HepG2 (cell line): ENCODE measurements around the gene ORMDL3. TPM values are rescaled to one million over a fixed set of nuclear protein-coding genes. Genes with fewer than 3 reads are reported as not detected.
A peak's percentile ranks its signal among the peaks of the same experiment; 100 is the strongest.

Source experiments
- ATAC-seq: fragments of 200-7000 bp; cut with Tn5 transposase; 3 replicates; pipeline ENCODE4 v1.9.1; 2020; ENCODE audit warnings: mild to moderate bottlenecking, moderate library complexity
- BruUV-seq: library from RNA; stranded (reverse); fragments of 400-500 nt; replicated peaks from 2 replicates; lab custom pipeline; 2021; lab: Mats Ljungman, UMichigan
- CTCF ChIA-PET: fragments of 300-600 bp; formaldehyde crosslinking; extraction: SDS; loops from one replicate; lab custom pipeline; 2021; ENCODE audit warnings: low total read pairs, inconsistent platforms, low intra/inter-chr PET ratio; lab: Yijun Ruan, JAX
- POLR2A ChIA-PET: fragments of 350-600 bp; sonication (Branson Sonifier 250); formaldehyde crosslinking; loops from one replicate; lab custom pipeline; 2020; ENCODE audit warnings: antibody characterized with exemption, inconsistent platforms; lab: Yijun Ruan, JAX
- DNase-seq: peaks from one replicate; pipeline ENCODE4 v3.0.0-alpha.2; 2015; ENCODE audit warnings: low spot score
- FAIRE-seq: peaks from 3 replicates; lab custom pipeline; 2011; peaks lifted over from hg19 to GRCh38; lab: Jason Lieb, UNC
- H2AFZ ChIP-seq: one replicate; pipeline ENCODE4 v1.6.1; 2011; ENCODE audit warnings: low read length, inconsistent platforms
- H3K27ac ChIP-seq: fragments of 300-600 bp; 3 replicates; pipeline ENCODE4 v1.8.0; 2011; ENCODE audit warnings: mixed run types, mild to moderate bottlenecking, mixed read lengths, low read length, inconsistent platforms; ENCODE audit not compliant: insufficient read depth; ENCODE audit errors: extremely low read length
- H3K27me3 ChIP-seq, 2 experiments: fragments of 200-600 bp in 1 of 2; 2 replicates in 1 of 2; 3 replicates in 1 of 2; pipeline versions ENCODE4 v1.6.0 to v1.8.0; 2011; ENCODE audit warnings: low read length in 2 of 2, mild to moderate bottlenecking in 2 of 2, moderate library complexity in 2 of 2, inconsistent platforms in 1 of 2; ENCODE audit not compliant: insufficient read depth in 2 of 2, control insufficient read depth in 1 of 2
- H3K36me3 ChIP-seq, 2 experiments: fragments of 200-600 bp in 1 of 2; replicated peaks in 1 of 2; 2 replicates in 1 of 2; 3 replicates in 1 of 2; pipeline versions ENCODE4 v1.5.1 to v1.8.0; 2011; ENCODE audit warnings: low read length in 2 of 2, inconsistent platforms in 1 of 2; ENCODE audit not compliant: insufficient read depth in 2 of 2, control insufficient read depth in 1 of 2
- H3K4me1 ChIP-seq: 2 replicates; pipeline ENCODE4 v1.5.1; 2012; ENCODE audit warnings: low read length, inconsistent platforms; ENCODE audit not compliant: insufficient read depth
- H3K4me2 ChIP-seq: 2 replicates; pipeline ENCODE4 v1.6.0; 2011; ENCODE audit warnings: low read depth, low read length, inconsistent platforms
- H3K4me3 ChIP-seq, 3 experiments: fragments of 200-600 bp in 1 of 3; sonication (generic), shearing (Covaris generic) in 1 of 3; replicated peaks in 1 of 3; 2 replicates each; pipeline ENCODE4 v1.5.1; 2011 to 2016; ENCODE audit warnings: low read length in 3 of 3, inconsistent platforms in 2 of 3, low read depth in 2 of 3, mild to moderate bottlenecking in 2 of 3, control low read depth in 1 of 3, mixed read lengths in 1 of 3; ENCODE audit not compliant: insufficient read depth in 1 of 3
- H3K79me2 ChIP-seq: one replicate; pipeline ENCODE4 v1.6.1; 2011; ENCODE audit warnings: low read length, inconsistent platforms; ENCODE audit not compliant: insufficient read depth
- H3K9ac ChIP-seq: 2 replicates; pipeline ENCODE4 v1.6.0; 2011; ENCODE audit warnings: mild to moderate bottlenecking, low read depth, low read length, inconsistent platforms; ENCODE audit not compliant: insufficient read depth
- H3K9me3 ChIP-seq: 2 replicates; pipeline ENCODE4 v1.5.1; 2012; ENCODE audit warnings: mild to moderate bottlenecking, low read length
- H4K20me1 ChIP-seq: 2 replicates; pipeline ENCODE4 v1.6.0; 2011; ENCODE audit warnings: inconsistent platforms, mild to moderate bottlenecking, low read length, moderate library complexity; ENCODE audit not compliant: insufficient read depth
- CBFB ChIP-seq: sonication (generic); formaldehyde crosslinking; IDR thresholded peaks from 2 replicates; pipeline ENCODE4 v1.4.0; 2020; ENCODE audit warnings: missing genetic modification reagents
- CTCF ChIP-seq: sonication (generic); formaldehyde crosslinking; IDR thresholded peaks from 2 replicates; pipeline ENCODE4 v1.5.0; 2020; ENCODE audit warnings: mild to moderate bottlenecking, missing genetic modification reagents, moderate library complexity
- DBP ChIP-seq: sonication (generic); formaldehyde crosslinking; IDR thresholded peaks from 2 replicates; pipeline ENCODE4 v1.4.0; 2020; ENCODE audit warnings: missing genetic modification reagents; ENCODE audit errors: not compliant biosample characterization
- STAG1 ChIP-seq: sonication (generic); formaldehyde crosslinking; IDR thresholded peaks from 2 replicates; pipeline ENCODE4 v1.4.0; 2020; ENCODE audit warnings: missing genetic modification reagents
- THAP7 ChIP-seq: sonication (generic); formaldehyde crosslinking; IDR thresholded peaks from 2 replicates; pipeline ENCODE4 v1.8.1; 2023; ENCODE audit warnings: mild to moderate bottlenecking, missing genetic modification reagents
- ZNF460 ChIP-seq: sonication (generic); formaldehyde crosslinking; IDR thresholded peaks from 2 replicates; pipeline ENCODE4 v1.5.1; 2020; ENCODE audit warnings: missing genetic modification reagents, mild to moderate bottlenecking, borderline replicate concordance
- ZNF691 ChIP-seq: sonication (generic); formaldehyde crosslinking; IDR thresholded peaks from 2 replicates; pipeline ENCODE4 v1.4.0; 2020; ENCODE audit warnings: missing genetic modification reagents, low read depth, mild to moderate bottlenecking, borderline replicate concordance
- ZNF768 ChIP-seq: sonication (generic); formaldehyde crosslinking; IDR thresholded peaks from 2 replicates; pipeline ENCODE4 v1.4.0; 2020; ENCODE audit warnings: missing genetic modification reagents
- WGBS: methylation state at CpG from one replicate; pipeline ENCODE4 v1.1.6; 2017; ENCODE audit warnings: low lambda C conversion rate; 5-methylcytosine and 5-hydroxymethylcytosine counted together
- in situ Hi-C: cut with HindIII; loops from 2 replicates; pipeline ENCODE4 v1.10.0; 2017; ENCODE audit warnings: low pct_unique_long_range_greater_than_20kb; ENCODE audit not compliant: extremely low pct_ligation_motif_present
- intact Hi-C: fragments of 100-400 bp; cut with micrococcal nuclease; formaldehyde crosslinking; loops from one replicate; pipeline ENCODE4 v1.10.0; 2022; ENCODE audit not compliant: unreplicated experiment
- polyA plus RNA-seq, 8 experiments: library from polyadenylated mRNA; depleted of rRNA in 3 of 8; stranded (reverse) in 7 of 8; unstranded in 1 of 8; fragments of >200 nt; fragmentation: Illumina TruSeq in 4 of 8; extraction: Trizol in 4 of 8; gene quantifications; 2 replicates each; pipeline versions ENCODE4 v1.2.1 to v1.2.3, GENCODE V29; 2011 to 2016; ENCODE audit warnings: low read depth in 4 of 8, missing spikeins in 1 of 8, mixed read lengths in 1 of 8; ENCODE audit not compliant: insufficient read depth in 1 of 8
- total RNA-seq, 5 experiments: library from RNA; depleted of rRNA; stranded (reverse); fragments of >200 nt; fragmentation: Illumina TruSeq; extraction: Trizol; gene quantifications; 2 replicates each; pipeline ENCODE4 v1.2.3, GENCODE V29; 2016; ENCODE audit warnings: low read depth in 1 of 5

Gene ORMDL3
- total and polyA plus RNA-seq, 2 of the 13 experiments (the other 11 are each of a cell fraction or from before 2014, with no cell fraction given) = 181 to 384 TPM

GRCh38 chr17:39954876-39955275, 27.5 kb upstream of the ORMDL3 start:
- no TSS peak for BruUV-seq
- WGBS = 13% methylated on average over 4 of the region's 4 CpGs
- CTCF ChIA-PET = no interaction called here

More at GRCh38 chr17:39954876-39955275, 27.5 kb upstream of the ORMDL3 start:
- peak; percentile 46 for FAIRE-seq
- Histone ChIP-seq H3K4me1 (peaks cover 59% of the 10 kb centered on the region), H3K27ac (no peak overlapping the region), H3K4me3 (no peak overlapping the region), H4K20me1 (no peaks in the 10 kb centered on the region), H3K36me3 (no peaks in the 10 kb centered on the region), H3K27me3 (peaks cover 0 to 8% of the 10 kb centered on the region in 2 experiments; a peak in 2 of 5 replicates), H3K9ac (no peak overlapping the region), H3K4me2 (no peak overlapping the region), H2AFZ (no peak overlapping the region), H3K79me2 (no peaks in the 10 kb centered on the region), H3K9me3 (no peaks in the 10 kb centered on the region)
- peak; percentile 44 for DNase-seq
- ATAC-seq = no peak; the same call in 2 of the 3 replicates
- TF ChIP-seq CTCF (CRISPR knock-in tag) (peak; percentile 48), ZNF768 (CRISPR knock-in tag) (peak; percentile 59; the same call in 1 of the 2 replicates), ZNF460 (CRISPR knock-in tag) (peak; percentile 40; the same call in 1 of the 2 replicates), ZNF691 (0 out of 2 replicates have a peak, but pooled peaks have one; percentile 50), STAG1 (peak; percentile 11; the same call in 1 of the 2 replicates), DBP (CRISPR knock-in tag) (no peak), THAP7 (0 out of 2 replicates have a peak, but pooled peaks have one; percentile 33), CBFB (CRISPR knock-in tag) (no peak)
- POLR2A ChIA-PET = interaction anchor here (1.0 to 3.4 kb wide), 3 partner anchors 26 to 185 kb away, joined by 3 to 21 read pairs (median 5); partner anchors contain the start of genes CASC3 and PSMD3
- in situ Hi-C loops = no loop called here
- intact Hi-C loops = no loop called here
